ENCODE results near the gene ANKUB1.

GRCh38 chr3:149720918-149721317, 71.4 kb downstream of the ANKUB1 start:
- TF ChIP-seq POLR2AphosphoS5 (IDR thresholded peaks at IDR 0.05): no peak
- TF ChIP-seq, protein P1, sequence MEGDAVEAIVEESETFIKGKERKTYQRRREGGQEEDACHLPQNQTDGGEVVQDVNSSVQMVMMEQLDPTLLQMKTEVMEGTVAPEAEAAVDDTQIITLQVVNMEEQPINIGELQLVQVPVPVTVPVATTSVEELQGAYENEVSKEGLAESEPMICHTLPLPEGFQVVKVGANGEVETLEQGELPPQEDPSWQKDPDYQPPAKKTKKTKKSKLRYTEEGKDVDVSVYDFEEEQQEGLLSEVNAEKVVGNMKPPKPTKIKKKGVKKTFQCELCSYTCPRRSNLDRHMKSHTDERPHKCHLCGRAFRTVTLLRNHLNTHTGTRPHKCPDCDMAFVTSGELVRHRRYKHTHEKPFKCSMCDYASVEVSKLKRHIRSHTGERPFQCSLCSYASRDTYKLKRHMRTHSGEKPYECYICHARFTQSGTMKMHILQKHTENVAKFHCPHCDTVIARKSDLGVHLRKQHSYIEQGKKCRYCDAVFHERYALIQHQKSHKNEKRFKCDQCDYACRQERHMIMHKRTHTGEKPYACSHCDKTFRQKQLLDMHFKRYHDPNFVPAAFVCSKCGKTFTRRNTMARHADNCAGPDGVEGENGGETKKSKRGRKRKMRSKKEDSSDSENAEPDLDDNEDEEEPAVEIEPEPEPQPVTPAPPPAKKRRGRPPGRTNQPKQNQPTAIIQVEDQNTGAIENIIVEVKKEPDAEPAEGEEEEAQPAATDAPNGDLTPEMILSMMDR (IDR thresholded peaks at IDR 0.05): no peak
- TF ChIP-seq POLR2A (IDR thresholded peaks at IDR 0.05; ENCODE audit: low read depth): no peak
- no peak for TF ChIP-seq EP300 (IDR thresholded peaks at IDR 0.05)
